H1 (cell line): ENCODE data around the gene CELF5. TPM values are rescaled to one million over a fixed set of nuclear protein-coding genes. Genes with fewer than 3 reads are reported as not detected.

ENCODE experiments used
- CTCF ChIA-PET: fragments of 300-600 bp; sonication (Branson Sonifier 250); formaldehyde crosslinking; loops from one replicate; lab custom pipeline; 2021; ENCODE audit not compliant: partially characterized antibody; lab: Charles Lee
- POLR2A ChIA-PET: fragments of 300-600 bp; sonication (Branson Sonifier 250); formaldehyde crosslinking; loops from one replicate; lab custom pipeline; 2021; ENCODE audit warnings: inconsistent platforms; ENCODE audit not compliant: partially characterized antibody; lab: Charles Lee
- DNase-seq, 2 experiments: peaks; one replicate each; pipeline versions ENCODE4 v3.0.0 to v3.0.0-alpha.2; 2010 to 2022; ENCODE audit warnings: low spot score in 2 of 2, low read depth in 1 of 2, mixed read lengths in 1 of 2
- FAIRE-seq: peaks from 2 replicates; lab custom pipeline; 2011; peaks lifted over from hg19 to GRCh38; lab: Jason Lieb, UNC
- H2AFZ ChIP-seq: 2 replicates; pipeline ENCODE4 v1.8.1; 2012; ENCODE audit warnings: low read length, inconsistent platforms
- H2AK5ac ChIP-seq: 2 replicates; pipeline ENCODE4 v1.6.1; 2013; ENCODE audit warnings: low read depth, low read length
- H2BK120ac ChIP-seq: replicated peaks from 2 replicates; pipeline ENCODE3; 2013; ENCODE audit warnings: low read depth, low read length, inconsistent platforms
- H2BK12ac ChIP-seq: 2 replicates; pipeline ENCODE4 v1.6.1; 2013; ENCODE audit warnings: low read depth, low read length
- H2BK15ac ChIP-seq: 2 replicates; pipeline ENCODE4 v1.6.1; 2013; ENCODE audit warnings: low read length
- H2BK20ac ChIP-seq: 2 replicates; pipeline ENCODE4 v1.6.1; 2013; ENCODE audit warnings: low read length
- H2BK5ac ChIP-seq: 2 replicates; pipeline ENCODE4 v1.6.1; 2013; ENCODE audit warnings: low read depth, low read length
- H3K14ac ChIP-seq: 2 replicates; pipeline ENCODE4 v1.6.1; 2013; ENCODE audit warnings: inconsistent platforms; ENCODE audit not compliant: insufficient read length
- H3K18ac ChIP-seq: 2 replicates; pipeline ENCODE4 v1.6.1; 2013; ENCODE audit warnings: low read length; ENCODE audit errors: extremely low read depth
- H3K23ac ChIP-seq: 2 replicates; pipeline ENCODE4 v1.6.1; 2013; ENCODE audit warnings: inconsistent platforms; ENCODE audit not compliant: insufficient read length
- H3K23me2 ChIP-seq: 2 replicates; pipeline ENCODE4 v1.6.1; 2013; ENCODE audit warnings: low read depth, low read length
- H3K27ac ChIP-seq: 2 replicates; pipeline ENCODE4 v1.6.1; 2011; ENCODE audit warnings: low read depth, low read length, inconsistent platforms
- H3K27me3 ChIP-seq, 4 experiments: replicated peaks in 1 of 4; 1 replicate in 1 of 4; 2 replicates in 3 of 4; pipeline versions ENCODE4 v1.6.1 to v1.8.1; 2011 to 2013; ENCODE audit warnings: low read length in 3 of 4, mild to moderate bottlenecking in 3 of 4, inconsistent platforms in 2 of 4, mixed read lengths in 2 of 4, moderate library complexity in 1 of 4; ENCODE audit not compliant: control insufficient read depth in 3 of 4, insufficient read depth in 3 of 4; ENCODE audit errors: extremely low read depth in 1 of 4
- H3K36me3 ChIP-seq, 4 experiments: 2 replicates each; pipeline versions ENCODE4 v1.6.1 to v1.8.1; 2011 to 2013; ENCODE audit warnings: mild to moderate bottlenecking in 4 of 4, low read length in 3 of 4, moderate library complexity in 2 of 4, control low read depth in 1 of 4, inconsistent platforms in 1 of 4; ENCODE audit not compliant: insufficient read depth in 4 of 4, control insufficient read depth in 2 of 4
- H3K4ac ChIP-seq: replicated peaks from 2 replicates; pipeline ENCODE3; 2013; ENCODE audit warnings: low read length, low read depth, mixed read lengths, inconsistent platforms; ENCODE audit not compliant: insufficient read length
- H3K4me1 ChIP-seq, 4 experiments: replicated peaks in 1 of 4; 1 replicate in 1 of 4; 2 replicates in 3 of 4; pipeline versions ENCODE4 v1.6.1 to v1.8.1; 2011 to 2013; ENCODE audit warnings: low read length in 3 of 4, inconsistent platforms in 2 of 4, mixed read lengths in 1 of 4; ENCODE audit not compliant: insufficient read depth in 4 of 4, control insufficient read depth in 3 of 4
- H3K4me2 ChIP-seq, 2 experiments: 2 replicates each; pipeline versions ENCODE4 v1.6.1 to v1.8.1; 2011 to 2013; ENCODE audit warnings: low read depth in 2 of 2, low read length in 2 of 2, control low read depth in 1 of 2, inconsistent platforms in 1 of 2, mild to moderate bottlenecking in 1 of 2; ENCODE audit not compliant: insufficient read depth in 1 of 2
- H3K4me3 ChIP-seq, 4 experiments: fragments of 200-600, 300-600 bp in 1 of 4; sonication (generic), shearing (Covaris generic), sonication (Bioruptor Twin) in 1 of 4; 2 replicates each; pipeline versions ENCODE4 v1.5.1 to v1.8.1; 2011 to 2016; ENCODE audit warnings: low read length in 4 of 4, low read depth in 3 of 4, control low read depth in 2 of 4, inconsistent platforms in 2 of 4, mild to moderate bottlenecking in 2 of 4, mixed read lengths in 1 of 4, moderate library complexity in 1 of 4; ENCODE audit not compliant: insufficient read depth in 2 of 4; ENCODE audit errors: extremely low read depth in 1 of 4
- H3K56ac ChIP-seq: replicated peaks from 2 replicates; pipeline ENCODE3; 2013; ENCODE audit warnings: low read depth, mild to moderate bottlenecking, mixed read lengths, low read length, inconsistent platforms; ENCODE audit not compliant: insufficient read length
- H3K79me1 ChIP-seq: 2 replicates; pipeline ENCODE4 v1.6.1; 2013; ENCODE audit warnings: low read depth, low read length, control low read depth
- H3K79me2 ChIP-seq, 2 experiments: 2 replicates each; pipeline versions ENCODE4 v1.6.1 to v1.8.1; 2012 to 2013; ENCODE audit warnings: low read length in 2 of 2, mild to moderate bottlenecking in 2 of 2, inconsistent platforms in 1 of 2; ENCODE audit not compliant: insufficient read depth in 2 of 2, control insufficient read depth in 1 of 2
- H3K9ac ChIP-seq, 4 experiments: replicated peaks in 1 of 4; 1 replicate in 1 of 4; 2 replicates in 3 of 4; pipeline versions ENCODE4 v1.6.1 to v1.8.1; 2011 to 2013; ENCODE audit warnings: low read depth in 3 of 4, low read length in 3 of 4, control low read depth in 2 of 4, mild to moderate bottlenecking in 2 of 4, moderate library complexity in 2 of 4, inconsistent platforms in 1 of 4; ENCODE audit errors: extremely low read depth in 1 of 4
- H3K9me3 ChIP-seq, 2 experiments: 2 replicates each; pipeline versions ENCODE4 v1.6.1 to v1.8.1; 2012 to 2013; ENCODE audit warnings: mild to moderate bottlenecking in 2 of 2, moderate library complexity in 2 of 2, control low read depth in 1 of 2, inconsistent platforms in 1 of 2, low read depth in 1 of 2, low read length in 1 of 2, mixed read lengths in 1 of 2; ENCODE audit not compliant: insufficient read depth in 2 of 2
- H4K20me1 ChIP-seq, 2 experiments: replicated peaks in 1 of 2; 2 replicates each; pipeline versions ENCODE3 to v1.8.1; 2011 to 2013; ENCODE audit warnings: inconsistent platforms in 2 of 2, low read length in 2 of 2, mild to moderate bottlenecking in 1 of 2; ENCODE audit not compliant: insufficient read depth in 2 of 2, control insufficient read depth in 1 of 2
- H4K5ac ChIP-seq: 2 replicates; pipeline ENCODE4 v1.6.1; 2013; ENCODE audit warnings: low read length, low read depth, mixed read lengths, inconsistent platforms; ENCODE audit not compliant: insufficient read length
- H4K8ac ChIP-seq: 2 replicates; pipeline ENCODE4 v1.8.0; 2013; ENCODE audit warnings: mild to moderate bottlenecking, moderate library complexity, low read length, inconsistent platforms; ENCODE audit not compliant: insufficient read depth; ENCODE audit errors: extremely low read depth
- H4K91ac ChIP-seq: replicated peaks from 2 replicates; pipeline ENCODE3; 2013; ENCODE audit warnings: low read length, mixed read lengths, inconsistent platforms; ENCODE audit not compliant: insufficient read length
- CHD2 ChIP-seq: IDR thresholded peaks from 2 replicates; pipeline ENCODE4 v1.6.1; 2012; ENCODE audit warnings: low read length, improper control_type of control experiment
- FOSL1 ChIP-seq: IDR thresholded peaks from 2 replicates; pipeline ENCODE4 v1.6.1; 2011; ENCODE audit warnings: mild to moderate bottlenecking, low read depth, low read length, moderate library complexity; ENCODE audit not compliant: insufficient read depth
- GABPA ChIP-seq: IDR thresholded peaks from 2 replicates; pipeline ENCODE4 v1.6.1; 2011; ENCODE audit warnings: mild to moderate bottlenecking, low read length, moderate library complexity, borderline replicate concordance; ENCODE audit not compliant: insufficient read depth
- POLR2A ChIP-seq, 2 experiments: IDR thresholded peaks; 1 replicate in 1 of 2; 2 replicates in 1 of 2; pipeline ENCODE4 v1.6.1; 2011; ENCODE audit warnings: low read depth in 2 of 2, low read length in 2 of 2, mild to moderate bottlenecking in 2 of 2; ENCODE audit errors: control extremely low read depth in 1 of 2
- POLR2AphosphoS5 ChIP-seq: IDR thresholded peaks from 2 replicates; pipeline ENCODE4 v1.6.1; 2011; ENCODE audit warnings: low read depth, low read length
- POU5F1 ChIP-seq: IDR thresholded peaks from 2 replicates; pipeline ENCODE4 v1.6.1; 2011; ENCODE audit warnings: low read depth, mild to moderate bottlenecking, low read length, moderate library complexity
- SP1 ChIP-seq: IDR thresholded peaks from 2 replicates; pipeline ENCODE4 v1.6.1; 2011; ENCODE audit warnings: low read depth, low read length
- TAF7 ChIP-seq: optimal IDR thresholded peaks from 2 replicates; pipeline ENCODE3; 2011; ENCODE audit warnings: low read depth, mild to moderate bottlenecking, inconsistent platforms, low read length, moderate library complexity, borderline replicate concordance
- TCF12 ChIP-seq: IDR thresholded peaks from 2 replicates; pipeline ENCODE4 v1.6.1; 2011; ENCODE audit warnings: low read depth, mild to moderate bottlenecking, low read length
- WGBS, 2 experiments: shearing (Covaris generic) in 1 of 2; methylation state at CpG; one replicate each; pipeline versions ENCODE4 v1.1.6 to v1.1.7; 2013 to 2015; ENCODE audit warnings: low lambda C conversion rate in 2 of 2, mixed read lengths in 2 of 2, inconsistent platforms in 1 of 2, low coverage in 1 of 2, missing lambda C conversion rate in 1 of 2; ENCODE audit not compliant: insufficient replicate concordance in 2 of 2, insufficient coverage in 1 of 2, insufficient read length in 1 of 2; ENCODE audit errors: extremely low coverage in 1 of 2, missing lambda C conversion rate in 1 of 2; 5-methylcytosine and 5-hydroxymethylcytosine counted together
- polyA plus RNA-seq, 7 experiments: library from polyadenylated mRNA; depleted of rRNA in 3 of 7; stranded (reverse) in 5 of 7; unstranded in 2 of 7; fragments of >200 nt in 5 of 7; fragments of 200-250 nt in 2 of 7; gene quantifications; 1 replicate in 5 of 7; 2 replicates in 1 of 7; 4 replicates in 1 of 7; pipeline versions ENCODE4 v1.2.1 to v1.2.3, GENCODE V29; 2011 to 2013; ENCODE audit warnings: missing spikeins in 2 of 7, mixed read lengths in 2 of 7
- total RNA-seq: library from RNA; stranded (reverse); fragmentation: NEBNext Ultra II Directional; extraction: Animal tissue kit (Norgen Biotek cat#: 25700); gene quantifications from 2 replicates; pipeline ENCODE4 v1.2.1, GENCODE V29; 2021

The CELF5 gene
- total and polyA plus RNA-seq, 2 of the 8 experiments (the other 6 are each of a cell fraction or from before 2014, with no cell fraction given), result 9.8 to 15.0 TPM

DNA sequence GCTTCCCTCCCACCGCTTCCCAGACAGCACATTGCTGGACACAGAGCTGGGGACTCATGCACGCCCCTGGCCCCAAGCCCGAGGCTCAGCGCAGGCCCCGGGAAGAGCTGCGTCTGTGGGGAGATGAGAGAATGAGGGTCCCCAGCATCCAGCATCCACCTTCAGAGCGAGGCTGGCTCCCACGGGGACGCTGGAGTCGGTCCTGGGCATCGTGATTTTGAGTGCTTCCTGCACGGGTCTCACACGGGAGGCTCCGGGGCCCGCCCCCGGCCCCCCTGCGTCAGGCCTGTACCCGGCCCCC is 34.0 kb upstream of the CELF5 start:
- H4K20me1 ChIP-seq, result peaks cover 34 to 43% of the 10 kb centered on the region in 2 experiments
- no peak overlapping the region for H2AK5ac ChIP-seq
- TF ChIP-seq POLR2AphosphoS5, result no peak
- no peak for TF ChIP-seq FOSL1
- no peak for TF ChIP-seq GABPA
- no peak for TF ChIP-seq POU5F1
- TF ChIP-seq POLR2A (IDR thresholded peaks at IDR 0.05; ENCODE audit: control extremely low read depth in 1 of 2, low read depth in 2 of 2, low read length in 2 of 2), result no peak
- no peak for TF ChIP-seq SP1
- no peak for TF ChIP-seq TCF12
- no peak for TF ChIP-seq TAF7
- TF ChIP-seq CHD2, result no peak
- POLR2A ChIA-PET, result interaction anchor here (0.6 to 1.0 kb wide), 3 partner anchors 11 to 932 kb away, joined by 3 to 4 read pairs (median 3); no protein-coding TSS in a partner anchor
- no peaks in the 10 kb centered on the region for H3K9me3 ChIP-seq
- H3K23ac ChIP-seq, result no peak overlapping the region
- FAIRE-seq (no peak), DNase-seq (no peak)
- H3K4me2 ChIP-seq, result no peak overlapping the region
- no peak overlapping the region for H2AFZ ChIP-seq
- no peak overlapping the region for H4K91ac ChIP-seq
- no peak overlapping the region for H3K56ac ChIP-seq
- H3K9ac ChIP-seq, result no peak overlapping the region
- H2BK12ac ChIP-seq, result no peak overlapping the region
- H2BK20ac ChIP-seq, result no peak overlapping the region
- peaks cover 13 to 67% of the 10 kb centered on the region in 2 experiments for H3K79me2 ChIP-seq
- CTCF ChIA-PET, result interaction anchor here (0.6 to 2.6 kb wide), 5 partner anchors 17 to 85 kb away, joined by 3 to 14 read pairs (median 5); no protein-coding TSS in a partner anchor
- no peak overlapping the region for H4K8ac ChIP-seq
- peaks cover 42% of the 10 kb centered on the region for H3K79me1 ChIP-seq
- H3K4me1 ChIP-seq, result peaks cover 0 to 16% (median 10%) of the 10 kb centered on the region in 4 experiments; a peak in 6 of 7 replicates
- H2BK5ac ChIP-seq, result no peak overlapping the region
- 74% methylated on average over 13 of the region's 18 CpGs; no CpG with 5 or more reads in 1 of the 2 experiments for WGBS, 2 experiments
- H3K14ac ChIP-seq, result no peak overlapping the region
- no peaks in the 10 kb centered on the region for H3K27me3 ChIP-seq
- H4K5ac ChIP-seq, result no peak overlapping the region
- no peak overlapping the region for H2BK15ac ChIP-seq
- no peak overlapping the region for H3K18ac ChIP-seq
- H2BK120ac ChIP-seq, result no peak overlapping the region
- H3K27ac ChIP-seq, result no peak overlapping the region
- no peak overlapping the region for H3K4ac ChIP-seq
- H3K4me3 ChIP-seq, result no peak overlapping the region
- H3K23me2 ChIP-seq, result peaks cover 6% of the 10 kb centered on the region; the same call in 1 of the 2 replicates
- peaks cover 0 to 8% (median 3%) of the 10 kb centered on the region in 4 experiments; a peak in 3 of 8 replicates for H3K36me3 ChIP-seq
